ENCODE data around the gene ZDHHC14.

Gene ZDHHC14

GRCh38 chr6:157609556-157609955 is 228.6 kb downstream of the ZDHHC14 start:
- no peak for DNase-seq (ENCODE audit: low read depth)
- no peak overlapping the region for H3K4me3 ChIP-seq (ENCODE audit: low read depth, low read length)
- TF ChIP-seq POLR2A (IDR thresholded peaks at IDR 0.05; ENCODE audit: extremely low read depth, insufficient read length) (no peak), CTCF (IDR thresholded peaks at IDR 0.05; ENCODE audit: low read depth, low read length) (no peak), MYC (IDR thresholded peaks at IDR 0.05; ENCODE audit: low read depth, low read length) (no peak), MAX (IDR thresholded peaks at IDR 0.05; ENCODE audit: low read depth, low read length) (no peak)

- TF ChIP-seq CTCF (IDR thresholded peaks at IDR 0.05; ENCODE audit: low read depth, low read length) (no peak), MAX (IDR thresholded peaks at IDR 0.05; ENCODE audit: low read depth, low read length) (no peak), MYC (IDR thresholded peaks at IDR 0.05; ENCODE audit: low read depth, low read length) (no peak), POLR2A (IDR thresholded peaks at IDR 0.05; ENCODE audit: extremely low read depth, insufficient read length) (no peak)
- H3K4me3 ChIP-seq (ENCODE audit: low read depth, low read length), result no peak overlapping the region
- DNase-seq (ENCODE audit: low read depth), result no peak
Measured at GRCh38 chr6:157610451-157610999, 229.5 kb downstream of the ZDHHC14 start.

- TF ChIP-seq MYC (IDR thresholded peaks at IDR 0.05; ENCODE audit: low read depth, low read length) (no peak), MAX (IDR thresholded peaks at IDR 0.05; ENCODE audit: low read depth, low read length) (no peak), POLR2A (IDR thresholded peaks at IDR 0.05; ENCODE audit: extremely low read depth, insufficient read length) (no peak), CTCF (IDR thresholded peaks at IDR 0.05; ENCODE audit: low read depth, low read length) (no peak)
- no peak for DNase-seq (ENCODE audit: low read depth)
- no peak overlapping the region for H3K4me3 ChIP-seq (ENCODE audit: low read depth, low read length)
Measured at GRCh38 chr6:157611406-157611805, 230.4 kb downstream of the ZDHHC14 start.

GRCh38 chr6:157613011-157613522 is 232.1 kb downstream of the ZDHHC14 start:
- peak; percentile 86 for DNase-seq (ENCODE audit: low read depth)
- no peak overlapping the region for H3K4me3 ChIP-seq (ENCODE audit: low read depth, low read length)
- TF ChIP-seq MAX (IDR thresholded peaks at IDR 0.05; ENCODE audit: low read depth, low read length) (peak; percentile 96), CTCF (IDR thresholded peaks at IDR 0.05; ENCODE audit: low read depth, low read length) (no peak), MYC (IDR thresholded peaks at IDR 0.05; ENCODE audit: low read depth, low read length) (peak; percentile 89)

GRCh38 chr6:157614026-157614568 is 233.1 kb downstream of the ZDHHC14 start:
- TF ChIP-seq MAX (IDR thresholded peaks at IDR 0.05; ENCODE audit: low read depth, low read length), result no peak
- TF ChIP-seq POLR2A (IDR thresholded peaks at IDR 0.05; ENCODE audit: extremely low read depth, insufficient read length), result no peak
- TF ChIP-seq MYC (IDR thresholded peaks at IDR 0.05; ENCODE audit: low read depth, low read length), result no peak
- TF ChIP-seq CTCF (IDR thresholded peaks at IDR 0.05; ENCODE audit: low read depth, low read length), result no peak
- no peak overlapping the region for H3K4me3 ChIP-seq (ENCODE audit: low read depth, low read length)
- DNase-seq (ENCODE audit: low read depth), result peak; percentile 68

Measured in NB4 (cell line).